Activated B cell treated with CpG ODN at 0.5 μM for 24 hours (primary cell): ENCODE data around the gene MYO1F. TPM values are rescaled to one million over a fixed set of nuclear protein-coding genes. Genes with fewer than 3 reads are reported as not detected.

Source experiments
- ATAC-seq: fragments of 200-7000 bp; cut with Tn5 transposase; one replicate; pipeline ENCODE4 v1.10.0; 2021; ENCODE audit warnings: low read depth, mild to moderate bottlenecking, moderate library complexity
- CTCF ChIA-PET: fragments of 350-600 bp; sonication (Branson Sonifier 250); formaldehyde crosslinking; loops from one replicate; lab custom pipeline; 2021; ENCODE audit warnings: antibody characterized with exemption; lab: Charles Lee
- POLR2A ChIA-PET: fragments of 350-600 bp; sonication (Branson Sonifier 250); formaldehyde crosslinking; loops from one replicate; lab custom pipeline; 2021; ENCODE audit warnings: antibody characterized with exemption; lab: Charles Lee
- DNase-seq: peaks from one replicate; pipeline ENCODE4 v3.0.0; 2022
- H3K27ac Mint-ChIP-seq: one replicate; pipeline ENCODE4 v1.8.0; 2020; ENCODE audit warnings: mixed read lengths
- H3K27me3 Mint-ChIP-seq: one replicate; pipeline ENCODE4 v1.8.0; 2021; ENCODE audit warnings: mixed read lengths
- H3K36me3 Mint-ChIP-seq: one replicate; pipeline ENCODE4 v1.8.0; 2021; ENCODE audit warnings: low read depth, mixed read lengths
- H3K4me1 Mint-ChIP-seq: one replicate; pipeline ENCODE4 v1.8.0; 2021; ENCODE audit warnings: mixed read lengths
- H3K4me3 Mint-ChIP-seq: one replicate; pipeline ENCODE4 v1.8.0; 2020; ENCODE audit warnings: mild to moderate bottlenecking, mixed read lengths
- H3K9me3 Mint-ChIP-seq: one replicate; pipeline ENCODE4 v1.8.0; 2020; ENCODE audit warnings: mixed read lengths
- CTCF ChIP-seq: fragments of 200-600 bp; IDR thresholded peaks from one replicate; pipeline ENCODE4 v1.8.0; 2022; ENCODE audit warnings: antibody characterized with exemption, mild to moderate bottlenecking
- intact Hi-C: fragments of 100-400 bp; cut with micrococcal nuclease; formaldehyde crosslinking; loops from one replicate; pipeline ENCODE4 v1.15.1; 2024
- total RNA-seq: library from RNA; stranded (reverse); gene quantifications from 2 replicates; pipeline ENCODE4 v1.2.3, GENCODE V29; 2022

Gene MYO1F
- total RNA-seq, 1 donor from 2014 or later: 63.8 TPM

- ChIA-PET CTCF (interaction anchor here (3.5 kb wide), 1 partner anchor 150 kb away, joined by 15 read pairs; no protein-coding TSS in a partner anchor), POLR2A (no interaction called here)
- Mint-ChIP-seq H3K36me3 (peaks cover 1% of the 10 kb centered on the region), H3K4me3 (no peak overlapping the region), H3K9me3 (no peaks in the 10 kb centered on the region), H3K27ac (no peak overlapping the region), H3K27me3 (peaks cover 2% of the 10 kb centered on the region), H3K4me1 (peaks cover 11% of the 10 kb centered on the region)
- ATAC-seq (no peak), DNase-seq (no peak)
- TF ChIP-seq CTCF: no peak
- intact Hi-C loops: no loop called here
Observed at GRCh38 chr19:8504171-8504570, 73.1 kb downstream of the MYO1F start.

DNA sequence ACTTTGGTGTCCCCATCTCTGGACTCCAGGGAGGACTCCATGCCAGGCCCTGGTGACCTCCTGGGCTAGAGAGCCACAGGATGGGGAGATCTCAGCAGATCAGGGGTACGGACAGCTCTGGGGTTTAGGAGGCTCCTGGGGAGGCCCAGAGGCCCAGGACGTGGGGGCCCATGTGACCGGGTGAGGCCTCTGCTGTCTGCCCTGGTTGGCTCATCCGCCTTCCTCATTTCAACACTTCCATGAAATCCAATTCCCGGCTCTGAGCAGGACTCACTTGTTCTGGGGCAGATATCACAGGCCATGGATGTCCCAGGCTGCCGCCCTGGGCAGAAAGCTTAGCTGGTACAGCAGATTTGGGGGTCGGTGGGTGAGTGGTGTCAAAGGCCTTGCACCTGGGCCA lies 73.7 kb downstream of the MYO1F start:
- ChIA-PET CTCF (no interaction called here), POLR2A (no interaction called here)
- ATAC-seq: no peak
- peaks cover 1% of the 10 kb centered on the region for H3K36me3 Mint-ChIP-seq
- H3K4me3 Mint-ChIP-seq: no peak overlapping the region
- TF ChIP-seq CTCF: no peak
- intact Hi-C loops: no loop called here
- H3K27me3 Mint-ChIP-seq: peaks cover 2% of the 10 kb centered on the region
- H3K27ac Mint-ChIP-seq: no peak overlapping the region
- no peaks in the 10 kb centered on the region for H3K9me3 Mint-ChIP-seq
- H3K4me1 Mint-ChIP-seq: peaks cover 10% of the 10 kb centered on the region
- no peak for DNase-seq

GRCh38 chr19:8501981-8502380 lies 75.3 kb downstream of the MYO1F start:
- ChIA-PET POLR2A (interaction anchor here (0.6 kb wide), 1 partner anchor 44 kb away, joined by 3 read pairs; no protein-coding TSS in a partner anchor), CTCF (no interaction called here)
- Mint-ChIP-seq H3K9me3 (no peaks in the 10 kb centered on the region), H3K4me3 (no peak overlapping the region), H3K27ac (no peak overlapping the region), H3K36me3 (no peaks in the 10 kb centered on the region), H3K4me1 (peaks cover 9% of the 10 kb centered on the region), H3K27me3 (peaks cover 2% of the 10 kb centered on the region)
- ATAC-seq (no peak), DNase-seq (no peak)
- TF ChIP-seq CTCF: no peak
- intact Hi-C loops: no loop called here

GRCh38 chr19:8501516-8501915 lies 75.7 kb downstream of the MYO1F start:
- intact Hi-C loops: no loop called here
- Mint-ChIP-seq H3K4me1 (peaks cover 8% of the 10 kb centered on the region), H3K4me3 (no peak overlapping the region), H3K9me3 (no peaks in the 10 kb centered on the region), H3K36me3 (no peaks in the 10 kb centered on the region), H3K27ac (no peak overlapping the region), H3K27me3 (peaks cover 2% of the 10 kb centered on the region)
- ATAC-seq (no peak), DNase-seq (no peak)
- ChIA-PET POLR2A (no interaction called here), CTCF (no interaction called here)
- no peak for TF ChIP-seq CTCF

DNA sequence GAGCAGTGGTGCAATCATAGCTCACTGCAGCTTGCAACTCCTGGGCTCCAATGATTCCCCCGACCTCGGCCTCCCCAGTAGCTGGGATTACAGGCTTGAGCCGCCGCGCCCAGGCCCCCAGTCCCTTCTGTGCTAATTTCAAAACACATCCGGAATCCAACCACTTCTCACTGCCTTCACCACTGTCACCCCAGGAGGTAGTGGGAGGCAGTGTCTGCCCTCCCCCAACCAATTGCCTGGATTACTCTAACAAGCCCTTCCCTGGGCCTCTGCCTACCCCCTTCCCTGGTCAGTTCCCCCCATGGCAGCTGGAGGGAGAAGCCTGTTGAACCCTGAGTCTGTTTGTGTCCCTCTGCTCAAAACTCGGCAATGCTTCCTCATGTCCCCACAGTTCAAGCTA lies 77.1 kb downstream of the MYO1F start:
- intact Hi-C loops: no loop called here
- DNase-seq (no peak), ATAC-seq (no peak)
- Mint-ChIP-seq H3K4me1 (peaks cover 3% of the 10 kb centered on the region), H3K9me3 (no peaks in the 10 kb centered on the region), H3K36me3 (no peaks in the 10 kb centered on the region), H3K4me3 (no peak overlapping the region), H3K27ac (no peak overlapping the region), H3K27me3 (peaks cover 2% of the 10 kb centered on the region)
- no peak for TF ChIP-seq CTCF
- POLR2A ChIA-PET: interaction anchor here (1.6 kb wide), 1 partner anchor 14 kb away, joined by 5 read pairs; the partner anchor contains the start of gene ZNF414
- CTCF ChIA-PET: no interaction called here
